Aorta (tissue), 5 donors: ENCODE results near the gene LRRC15. TPM values are rescaled to one million over a fixed set of nuclear protein-coding genes. Genes with fewer than 3 reads are reported as not detected.
A peak's percentile ranks its signal among the peaks of the same experiment; 100 is the strongest.

Experiments
- ATAC-seq: fragments of 200-7000 bp; cut with Tn5 transposase; one replicate; pipeline ENCODE4 v1.9.1; 2022; ENCODE audit warnings: moderate library complexity; ENCODE audit not compliant: low FRiP score
- DNase-seq, 2 donors: peaks; one replicate each; pipeline ENCODE4 v3.0.0-alpha.2; 2020
- H3K27ac ChIP-seq, 2 donors: one replicate each; pipeline ENCODE4 v1.5.1; 2013; ENCODE audit warnings: low read length in 2 of 2, mild to moderate bottlenecking in 2 of 2, moderate library complexity in 2 of 2, control low read depth in 1 of 2, inconsistent platforms in 1 of 2, low read depth in 1 of 2
- H3K27me3 ChIP-seq, 2 donors: one replicate each; pipeline ENCODE4 v1.6.1; 2013; ENCODE audit warnings: control low read depth in 1 of 2, low read length in 1 of 2, mild to moderate bottlenecking in 1 of 2, moderate library complexity in 1 of 2; ENCODE audit not compliant: insufficient read depth in 2 of 2, control insufficient read depth in 1 of 2
- H3K36me3 ChIP-seq, 2 donors: one replicate each; pipeline ENCODE4 v1.6.1; 2013; ENCODE audit warnings: control low read depth in 1 of 2, low read length in 1 of 2, mild to moderate bottlenecking in 1 of 2; ENCODE audit not compliant: insufficient read depth in 2 of 2, control insufficient read depth in 1 of 2
- H3K4me1 ChIP-seq, 2 donors: one replicate each; pipeline ENCODE4 v1.6.1; 2013; ENCODE audit warnings: low read length in 2 of 2, control low read depth in 1 of 2, mild to moderate bottlenecking in 1 of 2, moderate library complexity in 1 of 2; ENCODE audit not compliant: insufficient read depth in 2 of 2, control insufficient read depth in 1 of 2
- H3K4me3 ChIP-seq, 2 donors: one replicate each; pipeline ENCODE4 v1.5.1; 2013; ENCODE audit warnings: low read length in 2 of 2, control low read depth in 1 of 2, mild to moderate bottlenecking in 1 of 2
- H3K9me3 ChIP-seq: one replicate; pipeline ENCODE4 v1.6.1; 2013; ENCODE audit warnings: mild to moderate bottlenecking, low read length; ENCODE audit not compliant: control insufficient read depth
- WGBS, 2 donors: extraction: QIAGEN DNeasy Blood & Tissue Kit; methylation state at CpG; one replicate each; pipeline ENCODE4 v1.1.7; 2013; 5-methylcytosine and 5-hydroxymethylcytosine counted together
- intact Hi-C, 2 donors: fragments of 100-400 bp; cut with DNase I; formaldehyde crosslinking; loops; one replicate each; pipeline versions ENCODE4 v1.14.2 to v1.15.0; 2022
- polyA plus RNA-seq, 2 donors: library from polyadenylated mRNA; stranded (reverse); fragments of 200-250 nt; gene quantifications; one replicate each; pipeline ENCODE4 v1.2.3, GENCODE V29; 2013
- total RNA-seq, 2 donors: library from RNA; stranded (reverse); fragmentation: NEBNext Ultra II Directional; extraction: Animal tissue kit (Norgen Biotek cat#: 25700); gene quantifications; one replicate each; pipeline ENCODE4 v1.2.1, GENCODE V29; 2021
- donor health status: healthy with polysubstance abuse.
- donor health status: Bipolar disorder and iron deficiency.
- donor health status: DM: no; HTN: no; CAD: no.
- donor health status: DM: no; HTN: no; CAD: no.
- donor health status: DM: yes; HTN: yes; CAD: no.

LRRC15 gene
- total and polyA plus RNA-seq, 4 donors = 0.06 to 0.54 TPM; not detected in 2

DNA sequence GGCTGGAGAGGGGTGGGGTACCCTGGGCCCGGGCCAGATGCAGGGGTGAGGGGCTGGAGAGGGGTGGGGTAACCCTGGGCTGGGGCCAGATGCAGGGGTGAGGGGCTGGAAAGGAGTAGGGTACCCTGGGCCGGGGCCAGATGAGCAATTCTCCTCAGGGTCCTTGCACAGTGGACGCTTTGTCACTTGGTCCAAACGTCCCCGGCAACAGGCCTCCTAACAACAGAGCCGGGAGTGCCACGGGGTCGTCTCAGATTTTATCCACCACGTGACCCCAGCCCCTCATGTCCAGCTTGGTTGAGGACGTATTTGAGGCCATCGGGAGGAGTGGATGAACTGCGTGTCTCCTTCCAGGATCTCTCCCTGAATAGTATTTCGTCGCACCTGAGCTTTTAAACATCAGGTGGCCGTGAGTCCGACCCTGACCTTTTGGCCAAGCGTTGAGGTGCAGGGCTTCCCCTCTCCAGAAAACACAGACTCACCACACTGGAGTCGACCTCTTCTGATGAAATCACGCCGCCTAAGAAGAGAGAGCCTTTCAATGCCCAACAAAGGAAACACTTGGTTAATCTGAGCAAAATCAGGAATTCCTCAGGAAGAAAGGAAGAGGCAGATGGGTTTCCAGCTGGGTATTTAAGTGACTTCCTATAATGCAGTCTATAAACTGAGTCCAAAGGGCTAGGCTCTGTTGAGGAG, 12.8 kb upstream of the LRRC15 start:
- H3K4me3 ChIP-seq = no peak overlapping the region
- peak in 1 of 2 donors; percentile 43 for DNase-seq
- ATAC-seq = no peak
- H3K36me3 ChIP-seq = no peaks in the 10 kb centered on the region
- intact Hi-C loops = no loop called here
- peaks cover 0 to 3% of the 10 kb centered on the region in 2 donors for H3K27me3 ChIP-seq
- no peaks in the 10 kb centered on the region for H3K9me3 ChIP-seq
- no peak overlapping the region for H3K27ac ChIP-seq
- WGBS, 2 donors = 86 to 89% methylated on average over 20 of the region's 20 CpGs
- H3K4me1 ChIP-seq = no peaks in the 10 kb centered on the region

DNA sequence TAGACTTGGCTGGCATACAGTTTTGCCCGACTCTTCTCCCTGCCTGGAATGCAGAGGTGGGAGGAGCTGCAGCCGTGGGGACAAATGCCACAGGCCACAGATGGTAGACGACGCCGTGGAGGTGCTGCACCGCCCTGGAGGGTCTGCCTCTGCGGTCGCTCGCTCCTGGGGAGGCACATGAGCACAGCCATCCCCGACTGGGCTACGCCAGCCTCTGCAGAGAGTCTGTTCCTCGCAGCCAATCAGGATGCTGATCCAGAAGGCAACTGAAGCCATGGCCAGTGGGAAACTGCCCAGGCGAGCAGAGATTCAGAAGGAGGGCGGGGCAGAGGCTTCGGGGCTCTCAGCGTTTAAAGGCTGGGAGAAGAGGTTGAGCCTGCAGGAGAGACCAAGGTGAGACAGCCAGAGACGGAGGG, 11.9 kb upstream of the LRRC15 start:
- Histone ChIP-seq H3K4me1 (no peaks in the 10 kb centered on the region), H3K4me3 (no peak overlapping the region), H3K27me3 (peaks cover 0 to 3% of the 10 kb centered on the region in 2 donors), H3K27ac (no peak overlapping the region), H3K36me3 (no peaks in the 10 kb centered on the region), H3K9me3 (no peaks in the 10 kb centered on the region)
- intact Hi-C loops = no loop called here
- 34 to 37% methylated on average over 17 of the region's 17 CpGs for WGBS, 2 donors
- ATAC-seq (no peak), DNase-seq (peak in 1 of 2 donors; percentile 60)

DNA sequence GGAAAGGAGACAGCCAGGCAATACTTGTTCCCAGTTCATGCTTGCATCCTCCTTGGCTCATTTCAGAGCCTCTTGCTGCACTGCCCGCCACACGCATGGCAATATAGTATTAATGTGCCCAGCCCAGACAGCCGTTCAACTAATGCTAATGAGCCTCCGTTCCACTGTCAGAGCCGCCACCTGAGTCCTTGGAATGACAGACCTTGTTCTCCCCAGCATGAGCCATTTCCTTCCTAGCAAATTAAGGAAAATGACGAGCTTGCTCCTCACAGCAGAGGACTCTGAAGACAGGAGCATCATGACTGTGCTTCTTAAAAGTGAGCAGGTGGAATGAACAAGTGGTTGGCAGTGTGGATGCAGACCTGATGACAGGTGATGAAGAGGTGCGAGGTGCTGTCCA, 10.8 kb upstream of the LRRC15 start:
- H3K4me3 ChIP-seq = no peak overlapping the region
- no peaks in the 10 kb centered on the region for H3K9me3 ChIP-seq
- intact Hi-C loops = no loop called here
- ATAC-seq (no peak), DNase-seq (peak in 1 of 2 donors; percentile 30)
- no peaks in the 10 kb centered on the region for H3K36me3 ChIP-seq
- H3K27ac ChIP-seq = no peak overlapping the region
- WGBS, 2 donors = 88 to 90% methylated on average over 7 of the region's 7 CpGs
- H3K4me1 ChIP-seq = no peaks in the 10 kb centered on the region
- peaks cover 0 to 3% of the 10 kb centered on the region in 2 donors for H3K27me3 ChIP-seq

DNA sequence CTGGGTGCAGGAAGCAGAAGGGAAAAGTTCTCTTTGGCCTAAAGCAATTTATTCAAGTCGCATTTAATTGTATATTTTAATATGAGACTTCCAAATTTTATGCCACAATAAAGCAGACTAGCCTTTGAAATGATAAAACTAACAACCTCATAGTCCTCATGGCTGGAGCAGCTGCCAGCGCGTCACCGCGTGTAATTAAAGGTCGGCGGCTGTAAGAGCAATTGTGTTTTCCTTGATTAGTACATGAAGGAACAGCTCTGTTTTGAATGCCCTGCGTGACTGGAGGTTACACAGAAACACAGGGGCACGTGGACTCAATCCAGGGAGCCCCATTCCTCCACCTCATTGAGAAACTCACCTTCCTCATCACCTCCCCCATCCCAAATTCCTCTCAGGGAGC, 10.1 kb upstream of the LRRC15 start:
- H3K4me1 ChIP-seq = no peaks in the 10 kb centered on the region
- no peak overlapping the region for H3K4me3 ChIP-seq
- peaks cover 0 to 3% of the 10 kb centered on the region in 2 donors for H3K27me3 ChIP-seq
- H3K36me3 ChIP-seq = no peaks in the 10 kb centered on the region
- H3K27ac ChIP-seq = no peak overlapping the region
- H3K9me3 ChIP-seq = no peaks in the 10 kb centered on the region
- intact Hi-C loops = no loop called here
- ATAC-seq (no peak), DNase-seq (peak in 1 of 2 donors; percentile 14)
- WGBS, 2 donors = 82 to 87% methylated on average over 9 of the region's 9 CpGs

DNA sequence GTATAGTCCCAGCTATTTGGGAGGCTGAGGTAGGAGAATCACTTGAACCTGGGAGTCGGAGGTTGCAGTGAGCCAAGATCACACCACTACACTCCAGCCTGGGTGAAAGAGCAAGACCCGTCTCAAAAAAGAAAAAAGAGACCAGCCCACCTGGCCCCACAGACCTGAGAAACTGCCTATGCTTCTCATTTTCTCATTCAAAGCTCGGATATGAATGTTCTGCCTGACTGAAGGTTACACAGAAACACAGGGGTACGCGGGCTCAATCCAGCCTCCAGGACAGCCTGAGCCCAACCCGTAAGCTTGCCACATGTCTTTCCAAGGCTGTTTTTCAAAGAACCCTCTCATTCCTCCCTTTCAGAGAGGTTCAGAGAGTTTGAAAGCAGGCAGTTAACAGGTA, 9.7 kb upstream of the LRRC15 start:
- intact Hi-C loops = no loop called here
- Histone ChIP-seq H3K4me3 (no peak overlapping the region), H3K4me1 (no peaks in the 10 kb centered on the region), H3K27me3 (peaks cover 0 to 3% of the 10 kb centered on the region in 2 donors), H3K36me3 (no peaks in the 10 kb centered on the region), H3K27ac (no peak overlapping the region), H3K9me3 (no peaks in the 10 kb centered on the region)
- WGBS, 2 donors = 92% methylated on average over 6 of the region's 6 CpGs
- DNase-seq = peak in 1 of 2 donors; percentile 10
- no peak for ATAC-seq

- no peak overlapping the region for H3K27ac ChIP-seq
- peaks cover 0 to 3% of the 10 kb centered on the region in 2 donors for H3K27me3 ChIP-seq
- intact Hi-C loops = no loop called here
- no peak for DNase-seq
- no peak for ATAC-seq
- H3K4me1 ChIP-seq = no peaks in the 10 kb centered on the region
- 92 to 95% methylated on average over 1 of the region's 1 CpG for WGBS, 2 donors
- H3K9me3 ChIP-seq = no peaks in the 10 kb centered on the region
- H3K36me3 ChIP-seq = no peaks in the 10 kb centered on the region
- no peak overlapping the region for H3K4me3 ChIP-seq
These were observed 8.2 kb upstream of the LRRC15 start for GRCh38 chr3:194377708-194378107.

DNA sequence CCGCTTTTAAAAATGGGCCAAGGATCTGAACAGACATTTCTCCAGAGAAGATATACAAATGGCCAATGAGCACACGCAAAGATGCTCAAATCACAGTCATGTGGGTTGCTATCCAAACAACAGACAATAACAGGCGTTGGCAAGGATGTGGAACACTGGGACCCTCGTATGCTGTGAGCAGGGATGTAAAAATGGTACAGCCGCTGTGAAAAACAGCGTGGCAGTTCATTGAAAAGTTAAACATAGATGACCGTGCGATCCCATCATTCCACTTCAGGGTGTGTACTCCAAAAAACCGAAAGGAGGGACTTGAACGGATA, 6.7 kb upstream of the LRRC15 start:
- Histone ChIP-seq H3K27ac (no peak overlapping the region), H3K36me3 (no peaks in the 10 kb centered on the region), H3K9me3 (no peaks in the 10 kb centered on the region), H3K27me3 (peaks cover 0 to 3% of the 10 kb centered on the region in 2 donors), H3K4me3 (no peak overlapping the region), H3K4me1 (no peaks in the 10 kb centered on the region)
- WGBS, 2 donors = 82 to 84% methylated on average over 10 of the region's 10 CpGs
- intact Hi-C loops = no loop called here
- DNase-seq (peak in 1 of 2 donors; percentile 9), ATAC-seq (no peak)

DNA sequence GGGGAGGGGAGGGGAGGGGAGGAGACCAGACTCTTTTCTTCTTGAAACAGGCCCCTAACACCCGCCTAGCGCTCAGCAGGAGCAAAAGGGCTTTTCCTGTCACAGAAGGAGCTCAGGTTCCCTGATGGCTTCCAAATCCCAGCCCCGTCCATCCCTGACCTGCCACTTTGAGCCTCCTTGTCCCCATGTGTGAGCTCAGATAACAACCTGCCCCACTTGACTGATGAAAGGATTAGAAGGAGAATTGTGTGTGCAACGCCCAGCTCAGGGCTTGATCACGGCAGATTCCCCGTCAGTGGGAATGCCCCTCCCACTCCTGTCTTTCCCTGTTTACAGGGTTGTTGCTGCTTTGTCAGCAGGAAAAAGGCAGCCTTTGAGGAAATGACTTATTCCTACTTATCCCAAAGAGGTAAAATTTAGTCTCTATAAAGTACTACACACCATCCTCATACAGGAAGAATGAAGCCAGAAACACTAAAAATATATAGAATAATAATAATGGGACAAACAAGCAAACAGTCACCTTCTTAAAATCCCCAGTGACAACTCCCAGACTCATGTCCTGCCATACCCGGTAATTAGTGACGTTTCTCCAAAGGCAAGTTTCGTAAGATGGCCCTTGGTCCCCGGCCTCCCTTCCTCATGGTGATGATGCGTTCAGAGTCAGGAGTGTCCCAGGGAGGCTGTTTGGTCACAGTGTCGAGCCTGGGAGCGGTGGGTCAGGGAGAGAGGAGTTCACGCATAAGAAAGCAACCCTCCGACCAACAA, 6.1 kb upstream of the LRRC15 start:
- WGBS, 2 donors = 60 to 69% methylated on average over 14 to 15 of the region's 15 CpGs
- no peaks in the 10 kb centered on the region for H3K4me1 ChIP-seq
- ATAC-seq = no peak
- intact Hi-C loops = no loop called here
- no peak overlapping the region for H3K27ac ChIP-seq
- DNase-seq = peak in 1 of 2 donors; percentile 30
- H3K27me3 ChIP-seq = peaks cover 0 to 3% of the 10 kb centered on the region in 2 donors
- no peaks in the 10 kb centered on the region for H3K36me3 ChIP-seq
- H3K9me3 ChIP-seq = no peaks in the 10 kb centered on the region
- H3K4me3 ChIP-seq = no peak overlapping the region

DNA sequence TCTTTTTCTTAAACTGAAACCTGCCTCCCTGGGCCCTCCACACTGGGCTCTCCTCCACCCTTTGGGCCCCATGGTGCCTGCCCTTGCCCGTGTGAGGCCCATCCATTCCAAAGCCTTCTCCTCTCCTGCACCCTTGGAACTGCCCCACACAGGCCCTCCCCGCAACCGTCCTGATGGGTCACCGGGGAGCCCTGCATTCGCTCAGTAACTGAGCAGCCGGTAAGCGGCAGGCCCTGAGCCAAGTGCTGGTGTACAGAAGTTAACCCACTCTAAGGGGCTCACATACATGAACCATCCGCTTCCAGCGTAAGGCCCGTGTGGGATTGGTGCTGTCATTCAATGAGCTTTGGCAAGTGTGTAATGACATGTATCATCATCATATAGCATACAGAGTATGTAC, 5.4 kb upstream of the LRRC15 start:
- no peak for ATAC-seq

More for the DNA sequence above, 5.4 kb upstream of the LRRC15 start:
- H3K27me3 ChIP-seq = no peaks in the 10 kb centered on the region
- 68 to 76% methylated on average over 10 of the region's 10 CpGs for WGBS, 2 donors
- H3K36me3 ChIP-seq = no peaks in the 10 kb centered on the region
- no peaks in the 10 kb centered on the region for H3K4me1 ChIP-seq
- no peak overlapping the region for H3K27ac ChIP-seq
- no peaks in the 10 kb centered on the region for H3K9me3 ChIP-seq
- peak in 1 of 2 donors; percentile 57 for DNase-seq
- H3K4me3 ChIP-seq = no peak overlapping the region
- intact Hi-C loops = no loop called here
